ENCODE results near the gene ZYX.

GRCh38 chr7:143367972-143368371, 13.2 kb upstream of the ZYX start:
- TF ChIP-seq CTCF (conservative IDR thresholded peaks at IDR 0.05) (no peak), EZH2 (IDR thresholded peaks at IDR 0.05; ENCODE audit: low read depth) (no peak)
